AG10803 (cell line): ENCODE measurements around the gene CAPN12.

ENCODE experiments used
- DNase-seq: peaks from one replicate; pipeline ENCODE4 v3.0.0; 2010; ENCODE audit warnings: low read depth
- H3K4me3 ChIP-seq: 2 replicates; pipeline ENCODE4 v1.5.1; 2011; ENCODE audit warnings: mild to moderate bottlenecking, low read length, control low read depth
- CTCF ChIP-seq: conservative IDR thresholded peaks from 2 replicates; pipeline ENCODE4 v1.5.1; 2011; ENCODE audit warnings: mild to moderate bottlenecking, low read length, control low read depth, inconsistent platforms

Gene CAPN12

GRCh38 chr19:38737281-38737865, 6.9 kb downstream of the CAPN12 start:
- no peak overlapping the region for H3K4me3 ChIP-seq
- DNase-seq, result no peak
- no peak for TF ChIP-seq CTCF

GRCh38 chr19:38736413-38737280, 7.6 kb downstream of the CAPN12 start:
- peak; percentile 19 for DNase-seq
- TF ChIP-seq CTCF, result no peak
- no peak overlapping the region for H3K4me3 ChIP-seq

- peak overlapping the region; percentile 43 for H3K4me3 ChIP-seq
- peak; percentile 16 for DNase-seq
- no peak for TF ChIP-seq CTCF
Observed at GRCh38 chr19:38736036-38736412, 8.2 kb downstream of the CAPN12 start.

- no peak for TF ChIP-seq CTCF
- H3K4me3 ChIP-seq, result no peak overlapping the region
- DNase-seq, result no peak
Observed at GRCh38 chr19:38735257-38735686, 9.0 kb downstream of the CAPN12 start.

GRCh38 chr19:38734426-38735256, 9.6 kb downstream of the CAPN12 start:
- DNase-seq, result peak; percentile 16
- no peak overlapping the region for H3K4me3 ChIP-seq
- no peak for TF ChIP-seq CTCF

GRCh38 chr19:38734176-38734425, 10.2 kb downstream of the CAPN12 start:
- H3K4me3 ChIP-seq, result no peak overlapping the region
- no peak for TF ChIP-seq CTCF
- no peak for DNase-seq
